ENCODE results near the gene PIK3IP1.

DNA sequence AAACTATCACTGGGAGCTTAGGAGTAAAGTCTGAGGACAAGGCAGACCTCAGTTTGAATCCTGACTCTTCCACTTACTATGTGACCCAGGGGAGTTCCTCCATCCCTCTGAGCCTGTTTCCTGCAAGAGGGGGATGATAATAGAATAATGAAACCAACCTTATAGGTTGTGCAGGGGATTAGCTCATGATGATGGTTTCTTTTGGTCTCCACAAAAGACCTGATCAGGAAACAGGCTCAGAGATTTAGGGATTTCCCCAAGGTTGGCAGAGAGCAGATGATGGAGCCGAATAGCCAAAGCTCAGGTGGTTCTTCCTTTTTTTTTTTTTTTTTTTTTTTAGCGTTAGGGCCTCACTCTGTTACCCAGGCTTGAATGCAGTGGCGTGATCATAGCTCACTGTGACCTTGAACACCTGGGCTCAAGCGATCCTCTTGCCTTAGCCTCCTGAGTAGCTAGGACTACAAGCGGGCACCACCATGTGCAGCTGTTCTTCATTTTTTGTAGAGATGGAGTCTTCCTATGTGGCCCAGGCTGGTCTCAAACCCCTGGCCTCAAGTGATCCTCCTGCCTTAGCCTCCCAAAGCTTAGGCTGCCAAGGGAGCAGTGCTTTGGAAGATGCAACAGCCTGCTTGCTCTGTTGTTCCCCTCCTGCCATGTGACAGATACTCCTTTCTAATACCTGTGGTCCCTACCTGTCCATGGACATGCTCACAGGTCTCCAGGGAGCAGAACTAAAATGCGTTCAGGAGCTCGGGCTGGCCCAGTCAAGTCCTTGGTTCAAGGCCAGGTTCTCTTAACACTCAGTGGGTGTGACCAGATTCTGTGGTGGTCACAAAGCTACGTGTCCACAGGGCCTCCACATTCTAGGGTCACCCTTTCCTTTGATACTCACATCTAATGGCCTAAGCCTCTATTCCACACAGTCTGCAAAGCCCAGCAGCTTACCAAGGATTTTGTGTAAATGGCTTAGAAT is 31.6 kb upstream of the PIK3IP1 start:
- TF ChIP-seq, protein P1, sequence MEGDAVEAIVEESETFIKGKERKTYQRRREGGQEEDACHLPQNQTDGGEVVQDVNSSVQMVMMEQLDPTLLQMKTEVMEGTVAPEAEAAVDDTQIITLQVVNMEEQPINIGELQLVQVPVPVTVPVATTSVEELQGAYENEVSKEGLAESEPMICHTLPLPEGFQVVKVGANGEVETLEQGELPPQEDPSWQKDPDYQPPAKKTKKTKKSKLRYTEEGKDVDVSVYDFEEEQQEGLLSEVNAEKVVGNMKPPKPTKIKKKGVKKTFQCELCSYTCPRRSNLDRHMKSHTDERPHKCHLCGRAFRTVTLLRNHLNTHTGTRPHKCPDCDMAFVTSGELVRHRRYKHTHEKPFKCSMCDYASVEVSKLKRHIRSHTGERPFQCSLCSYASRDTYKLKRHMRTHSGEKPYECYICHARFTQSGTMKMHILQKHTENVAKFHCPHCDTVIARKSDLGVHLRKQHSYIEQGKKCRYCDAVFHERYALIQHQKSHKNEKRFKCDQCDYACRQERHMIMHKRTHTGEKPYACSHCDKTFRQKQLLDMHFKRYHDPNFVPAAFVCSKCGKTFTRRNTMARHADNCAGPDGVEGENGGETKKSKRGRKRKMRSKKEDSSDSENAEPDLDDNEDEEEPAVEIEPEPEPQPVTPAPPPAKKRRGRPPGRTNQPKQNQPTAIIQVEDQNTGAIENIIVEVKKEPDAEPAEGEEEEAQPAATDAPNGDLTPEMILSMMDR (conservative IDR thresholded peaks at IDR 0.05): no peak
- no peak for TF ChIP-seq ZFX (IDR thresholded peaks at IDR 0.05)
